Liver (tissue), 3 donors: ENCODE measurements around the gene ADRA1B.

Source experiments
- ATF3 ChIP-seq: IDR thresholded peaks from 2 replicates; pipeline ENCODE4 v1.6.1; 2016; ENCODE audit warnings: antibody characterized with exemption
- EGR1 ChIP-seq, 2 donors: IDR thresholded peaks; 2 replicates each; pipeline ENCODE4 v1.6.1; 2016 to 2018; ENCODE audit warnings: antibody characterized with exemption in 2 of 2, low read depth in 2 of 2
- GABPA ChIP-seq, 2 donors: IDR thresholded peaks in 1 of 2; conservative IDR thresholded peaks in 1 of 2; 2 replicates each; pipeline ENCODE4 v1.6.1; 2016; ENCODE audit warnings: antibody characterized with exemption in 2 of 2, mild to moderate bottlenecking in 1 of 2, moderate library complexity in 1 of 2
- JUND ChIP-seq, 2 donors: IDR thresholded peaks; 2 replicates each; pipeline ENCODE4 v1.6.1; 2016; ENCODE audit warnings: antibody characterized with exemption in 2 of 2
- MAX ChIP-seq: IDR thresholded peaks from 2 replicates; pipeline ENCODE4 v1.6.1; 2016; ENCODE audit warnings: antibody characterized with exemption
- RAD21 ChIP-seq, 2 donors: IDR thresholded peaks; 2 replicates each; pipeline ENCODE4 v1.6.1; 2016; ENCODE audit warnings: antibody characterized with exemption in 2 of 2, mild to moderate bottlenecking in 2 of 2
- SP1 ChIP-seq: IDR thresholded peaks from 2 replicates; pipeline ENCODE4 v1.6.1; 2018; ENCODE audit warnings: antibody characterized with exemption, mild to moderate bottlenecking
- TAF1 ChIP-seq: conservative IDR thresholded peaks from 2 replicates; pipeline ENCODE4 v1.6.1; 2016; ENCODE audit warnings: antibody characterized with exemption, mild to moderate bottlenecking
- YY1 ChIP-seq: IDR thresholded peaks from 2 replicates; pipeline ENCODE4 v1.6.1; 2016; ENCODE audit warnings: antibody characterized with exemption, mild to moderate bottlenecking
- ZBTB33 ChIP-seq: IDR thresholded peaks from 2 replicates; pipeline ENCODE4 v1.6.1; 2016; ENCODE audit warnings: antibody characterized with exemption
- TF ChIP-seq, protein P1 (sequence below): fragments of 150-350 bp; IDR thresholded peaks from 2 replicates; pipeline ENCODE4 v1.5.1; 2017; ENCODE audit warnings: improper control_type of control experiment, low read depth, low read length; ENCODE audit not compliant: missing input control
- TF ChIP-seq, protein P2 (sequence below): IDR thresholded peaks from 2 replicates; pipeline ENCODE4 v1.6.1; 2016; ENCODE audit warnings: antibody characterized with exemption, mild to moderate bottlenecking
- donor health status: healthy.
- donor health status: healthy.

DNA sequence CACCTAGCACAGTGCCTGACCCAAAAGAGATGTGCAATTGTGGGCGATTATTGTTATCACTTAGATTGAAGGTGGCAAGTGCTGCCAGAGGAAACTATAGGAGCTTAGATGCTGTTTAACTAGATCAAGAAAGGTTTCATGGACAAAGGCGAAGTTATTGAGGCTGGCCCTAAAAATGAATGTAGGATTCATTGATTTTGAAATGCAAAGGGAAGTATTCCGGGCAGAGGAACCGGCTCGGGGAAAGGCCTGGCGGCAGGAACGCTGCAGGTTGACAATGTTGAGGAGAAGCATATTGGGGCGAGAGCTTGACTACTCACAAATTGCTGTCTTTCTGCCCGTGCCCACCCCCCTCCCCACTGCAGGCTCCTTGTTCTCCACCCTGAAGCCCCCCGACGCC, 55.2 kb downstream of the ADRA1B start:
- TF ChIP-seq, protein P1, sequence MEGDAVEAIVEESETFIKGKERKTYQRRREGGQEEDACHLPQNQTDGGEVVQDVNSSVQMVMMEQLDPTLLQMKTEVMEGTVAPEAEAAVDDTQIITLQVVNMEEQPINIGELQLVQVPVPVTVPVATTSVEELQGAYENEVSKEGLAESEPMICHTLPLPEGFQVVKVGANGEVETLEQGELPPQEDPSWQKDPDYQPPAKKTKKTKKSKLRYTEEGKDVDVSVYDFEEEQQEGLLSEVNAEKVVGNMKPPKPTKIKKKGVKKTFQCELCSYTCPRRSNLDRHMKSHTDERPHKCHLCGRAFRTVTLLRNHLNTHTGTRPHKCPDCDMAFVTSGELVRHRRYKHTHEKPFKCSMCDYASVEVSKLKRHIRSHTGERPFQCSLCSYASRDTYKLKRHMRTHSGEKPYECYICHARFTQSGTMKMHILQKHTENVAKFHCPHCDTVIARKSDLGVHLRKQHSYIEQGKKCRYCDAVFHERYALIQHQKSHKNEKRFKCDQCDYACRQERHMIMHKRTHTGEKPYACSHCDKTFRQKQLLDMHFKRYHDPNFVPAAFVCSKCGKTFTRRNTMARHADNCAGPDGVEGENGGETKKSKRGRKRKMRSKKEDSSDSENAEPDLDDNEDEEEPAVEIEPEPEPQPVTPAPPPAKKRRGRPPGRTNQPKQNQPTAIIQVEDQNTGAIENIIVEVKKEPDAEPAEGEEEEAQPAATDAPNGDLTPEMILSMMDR, result no peak
- no peak for TF ChIP-seq GABPA (IDR thresholded peaks at IDR 0.05 in 1 of 2, conservative IDR thresholded peaks at IDR 0.05 in 1 of 2)
- no peak for TF ChIP-seq JUND (IDR thresholded peaks at IDR 0.05)
- no peak for TF ChIP-seq YY1
- TF ChIP-seq, protein P2, sequence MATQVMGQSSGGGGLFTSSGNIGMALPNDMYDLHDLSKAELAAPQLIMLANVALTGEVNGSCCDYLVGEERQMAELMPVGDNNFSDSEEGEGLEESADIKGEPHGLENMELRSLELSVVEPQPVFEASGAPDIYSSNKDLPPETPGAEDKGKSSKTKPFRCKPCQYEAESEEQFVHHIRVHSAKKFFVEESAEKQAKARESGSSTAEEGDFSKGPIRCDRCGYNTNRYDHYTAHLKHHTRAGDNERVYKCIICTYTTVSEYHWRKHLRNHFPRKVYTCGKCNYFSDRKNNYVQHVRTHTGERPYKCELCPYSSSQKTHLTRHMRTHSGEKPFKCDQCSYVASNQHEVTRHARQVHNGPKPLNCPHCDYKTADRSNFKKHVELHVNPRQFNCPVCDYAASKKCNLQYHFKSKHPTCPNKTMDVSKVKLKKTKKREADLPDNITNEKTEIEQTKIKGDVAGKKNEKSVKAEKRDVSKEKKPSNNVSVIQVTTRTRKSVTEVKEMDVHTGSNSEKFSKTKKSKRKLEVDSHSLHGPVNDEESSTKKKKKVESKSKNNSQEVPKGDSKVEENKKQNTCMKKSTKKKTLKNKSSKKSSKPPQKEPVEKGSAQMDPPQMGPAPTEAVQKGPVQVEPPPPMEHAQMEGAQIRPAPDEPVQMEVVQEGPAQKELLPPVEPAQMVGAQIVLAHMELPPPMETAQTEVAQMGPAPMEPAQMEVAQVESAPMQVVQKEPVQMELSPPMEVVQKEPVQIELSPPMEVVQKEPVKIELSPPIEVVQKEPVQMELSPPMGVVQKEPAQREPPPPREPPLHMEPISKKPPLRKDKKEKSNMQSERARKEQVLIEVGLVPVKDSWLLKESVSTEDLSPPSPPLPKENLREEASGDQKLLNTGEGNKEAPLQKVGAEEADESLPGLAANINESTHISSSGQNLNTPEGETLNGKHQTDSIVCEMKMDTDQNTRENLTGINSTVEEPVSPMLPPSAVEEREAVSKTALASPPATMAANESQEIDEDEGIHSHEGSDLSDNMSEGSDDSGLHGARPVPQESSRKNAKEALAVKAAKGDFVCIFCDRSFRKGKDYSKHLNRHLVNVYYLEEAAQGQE, result no peak
- no peak for TF ChIP-seq RAD21 (IDR thresholded peaks at IDR 0.05)
- TF ChIP-seq ZBTB33, result no peak
- no peak for TF ChIP-seq MAX
- TF ChIP-seq TAF1, result no peak
- no peak for TF ChIP-seq ATF3
- no peak for TF ChIP-seq EGR1 (IDR thresholded peaks at IDR 0.05; ENCODE audit: low read depth in 2 of 2)
- no peak for TF ChIP-seq SP1
